Neural cell (in vitro differentiated cells): Measurements from ENCODE around the gene RGS7BP. TPM values are rescaled to one million over a fixed set of nuclear protein-coding genes. Genes with fewer than 3 reads are reported as not detected.

ENCODE experiments used
- H2AFZ ChIP-seq: fragments of 200-600, 300-800 bp; sonication (generic), shearing (Covaris generic); 2 replicates; pipeline ENCODE4 v1.6.0; 2014; ENCODE audit warnings: low read depth, mild to moderate bottlenecking, antibody characterized with exemption, low read length, moderate library complexity
- H3F3A ChIP-seq: fragments of 200-600 bp; shearing (Covaris generic); 2 replicates; pipeline ENCODE4 v1.6.1; 2016; ENCODE audit warnings: mild to moderate bottlenecking, moderate library complexity, mixed read lengths, antibody characterized with exemption, low read length; ENCODE audit not compliant: insufficient read depth, poor library complexity, severe bottlenecking
- H3K27ac ChIP-seq: fragments of 200-600, 300-800 bp; sonication (generic), shearing (Covaris generic); 2 replicates; pipeline ENCODE4 v1.5.1; 2014; ENCODE audit warnings: mild to moderate bottlenecking, low read length, moderate library complexity
- H3K27me3 ChIP-seq: fragments of 300-800, 200-600 bp; sonication (generic), shearing (Covaris generic); 2 replicates; pipeline ENCODE4 v1.6.0; 2014; ENCODE audit warnings: mild to moderate bottlenecking, low read depth, low read length, moderate library complexity; ENCODE audit not compliant: insufficient read depth
- H3K36me3 ChIP-seq: fragments of 300-800, 200-600 bp; sonication (generic), shearing (Covaris generic); 2 replicates; pipeline ENCODE4 v1.5.1; 2014; ENCODE audit warnings: mild to moderate bottlenecking, antibody characterized with exemption, low read length, moderate library complexity; ENCODE audit not compliant: insufficient read depth
- H3K4me2 ChIP-seq: fragments of 300-800, 200-600 bp; sonication (generic), shearing (Covaris generic); 2 replicates; pipeline ENCODE4 v1.6.0; 2014; ENCODE audit warnings: mild to moderate bottlenecking, low read length
- H3K4me3 ChIP-seq: fragments of 300-800, 200-600 bp; sonication (generic), shearing (Covaris generic); 2 replicates; pipeline ENCODE4 v1.5.1; 2014; ENCODE audit warnings: mild to moderate bottlenecking, low read length, moderate library complexity
- H3K79me2 ChIP-seq: fragments of 200-600 bp; shearing (Covaris generic); replicated peaks from 2 replicates; pipeline ENCODE4 v1.6.0; 2014; ENCODE audit warnings: mild to moderate bottlenecking, low read length, moderate library complexity; ENCODE audit not compliant: insufficient read depth
- H3K9ac ChIP-seq: fragments of 300-800, 200-600 bp; sonication (generic), shearing (Covaris generic); 2 replicates; pipeline ENCODE4 v1.6.1; 2016; ENCODE audit warnings: mild to moderate bottlenecking, low read length, mixed read lengths
- H3K9me2 ChIP-seq: fragments of 200-600 bp; shearing (Covaris generic); 2 replicates; pipeline ENCODE4 v1.6.1; 2016; ENCODE audit warnings: mild to moderate bottlenecking, low read length, mixed read lengths; ENCODE audit not compliant: insufficient read depth
- H3K9me3 ChIP-seq: fragments of 200-600, 300-800 bp; sonication (generic), shearing (Covaris generic); 2 replicates; pipeline ENCODE4 v1.6.1; 2016; ENCODE audit warnings: mild to moderate bottlenecking, mixed run types, low read length, moderate library complexity, mixed read lengths
- H4K20me1 ChIP-seq: fragments of 200-600 bp; shearing (Covaris generic); 2 replicates; pipeline ENCODE4 v1.6.1; 2016; ENCODE audit warnings: mild to moderate bottlenecking, mixed run types; ENCODE audit not compliant: insufficient read depth
- CTCF ChIP-seq: fragments of 450-650 bp; IDR thresholded peaks from 2 replicates; pipeline ENCODE4 v1.5.1; 2014; ENCODE audit warnings: antibody characterized with exemption, mild to moderate bottlenecking, moderate library complexity; ENCODE audit not compliant: poor library complexity, severe bottlenecking
- EP300 ChIP-seq: fragments of 450-650 bp; conservative IDR thresholded peaks from 2 replicates; pipeline ENCODE4 v1.6.1; 2014; ENCODE audit warnings: antibody characterized with exemption, mild to moderate bottlenecking, moderate library complexity; ENCODE audit not compliant: poor library complexity, severe bottlenecking
- EZH2 ChIP-seq: fragments of 200-600, 300-800 bp; shearing (Covaris generic), sonication (generic); IDR thresholded peaks from 2 replicates; pipeline ENCODE4 v1.6.1; 2014; ENCODE audit warnings: antibody characterized with exemption, low read length, borderline replicate concordance, mild to moderate bottlenecking; ENCODE audit not compliant: insufficient read depth, poor library complexity, severe bottlenecking
- MXI1 ChIP-seq: fragments of 450-650 bp; conservative IDR thresholded peaks from 2 replicates; pipeline ENCODE4 v1.6.1; 2014; ENCODE audit warnings: antibody characterized with exemption, mild to moderate bottlenecking; ENCODE audit not compliant: poor library complexity, severe bottlenecking
- POLR2AphosphoS5 ChIP-seq: IDR thresholded peaks from 2 replicates; pipeline ENCODE4 v1.6.1; 2012
- RAD21 ChIP-seq: fragments of 450-650 bp; conservative IDR thresholded peaks from 2 replicates; pipeline ENCODE4 v1.6.1; 2014; ENCODE audit warnings: antibody characterized with exemption, mild to moderate bottlenecking, moderate library complexity
- SMC3 ChIP-seq: fragments of 450-650 bp; conservative IDR thresholded peaks from 2 replicates; pipeline ENCODE4 v1.6.1; 2014; ENCODE audit warnings: antibody characterized with exemption, mild to moderate bottlenecking, moderate library complexity; ENCODE audit not compliant: poor library complexity
- TAF1 ChIP-seq: IDR thresholded peaks from 2 replicates; pipeline ENCODE4 v1.6.1; 2012; ENCODE audit warnings: low read depth
- polyA plus RNA-seq: library from polyadenylated mRNA; depleted of rRNA; stranded (reverse); fragments of >200 nt; gene quantifications from 2 replicates; pipeline ENCODE4 v1.2.3, GENCODE V29; 2014
- TF ChIP-seq, protein P1 (sequence below): IDR thresholded peaks from 2 replicates; pipeline ENCODE4 v1.6.1; 2012; ENCODE audit warnings: borderline replicate concordance

Gene RGS7BP
- polyA plus RNA-seq, 1 donor from 2014 or later, result 9.5 TPM

DNA sequence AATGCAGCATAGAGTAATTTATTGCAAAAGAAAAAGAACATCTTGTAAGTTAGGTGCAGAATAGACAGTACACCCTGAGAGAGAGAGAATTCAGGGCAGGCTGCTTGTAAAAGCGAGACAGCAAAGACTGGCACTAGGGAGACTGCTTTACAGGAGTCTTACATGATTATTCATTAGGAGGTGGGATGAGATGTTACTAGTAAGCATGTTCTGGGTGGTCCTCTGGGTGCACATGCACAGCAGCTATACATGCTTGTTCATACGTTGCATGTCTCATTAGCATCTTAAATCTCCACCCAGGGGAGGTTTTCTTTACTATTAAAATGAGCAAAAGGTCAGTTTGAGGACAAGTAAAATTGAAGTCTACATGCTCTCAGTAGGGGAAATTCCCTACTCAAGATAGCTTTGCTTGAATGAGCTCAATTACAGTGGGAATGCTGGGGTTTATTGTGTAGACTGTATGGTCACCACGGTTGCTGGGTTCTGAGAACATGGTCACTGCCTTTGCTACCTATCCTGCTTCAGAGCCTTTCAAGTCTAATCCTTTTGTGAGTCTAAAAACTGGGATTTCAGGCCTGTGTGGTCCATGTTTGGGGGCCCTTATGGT lies 60.6 kb downstream of the RGS7BP start:
- TF ChIP-seq MXI1 (no peak), RAD21 (no peak), CTCF (no peak), POLR2AphosphoS5 (no peak), TAF1 (no peak), SMC3 (no peak), EZH2 (no peak), EP300 (no peak)
- TF ChIP-seq, protein P1, sequence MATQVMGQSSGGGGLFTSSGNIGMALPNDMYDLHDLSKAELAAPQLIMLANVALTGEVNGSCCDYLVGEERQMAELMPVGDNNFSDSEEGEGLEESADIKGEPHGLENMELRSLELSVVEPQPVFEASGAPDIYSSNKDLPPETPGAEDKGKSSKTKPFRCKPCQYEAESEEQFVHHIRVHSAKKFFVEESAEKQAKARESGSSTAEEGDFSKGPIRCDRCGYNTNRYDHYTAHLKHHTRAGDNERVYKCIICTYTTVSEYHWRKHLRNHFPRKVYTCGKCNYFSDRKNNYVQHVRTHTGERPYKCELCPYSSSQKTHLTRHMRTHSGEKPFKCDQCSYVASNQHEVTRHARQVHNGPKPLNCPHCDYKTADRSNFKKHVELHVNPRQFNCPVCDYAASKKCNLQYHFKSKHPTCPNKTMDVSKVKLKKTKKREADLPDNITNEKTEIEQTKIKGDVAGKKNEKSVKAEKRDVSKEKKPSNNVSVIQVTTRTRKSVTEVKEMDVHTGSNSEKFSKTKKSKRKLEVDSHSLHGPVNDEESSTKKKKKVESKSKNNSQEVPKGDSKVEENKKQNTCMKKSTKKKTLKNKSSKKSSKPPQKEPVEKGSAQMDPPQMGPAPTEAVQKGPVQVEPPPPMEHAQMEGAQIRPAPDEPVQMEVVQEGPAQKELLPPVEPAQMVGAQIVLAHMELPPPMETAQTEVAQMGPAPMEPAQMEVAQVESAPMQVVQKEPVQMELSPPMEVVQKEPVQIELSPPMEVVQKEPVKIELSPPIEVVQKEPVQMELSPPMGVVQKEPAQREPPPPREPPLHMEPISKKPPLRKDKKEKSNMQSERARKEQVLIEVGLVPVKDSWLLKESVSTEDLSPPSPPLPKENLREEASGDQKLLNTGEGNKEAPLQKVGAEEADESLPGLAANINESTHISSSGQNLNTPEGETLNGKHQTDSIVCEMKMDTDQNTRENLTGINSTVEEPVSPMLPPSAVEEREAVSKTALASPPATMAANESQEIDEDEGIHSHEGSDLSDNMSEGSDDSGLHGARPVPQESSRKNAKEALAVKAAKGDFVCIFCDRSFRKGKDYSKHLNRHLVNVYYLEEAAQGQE, result no peak
- Histone ChIP-seq H3K4me2 (no peak overlapping the region), H3K9me3 (no peaks in the 10 kb centered on the region), H3K9ac (no peak overlapping the region), H4K20me1 (no peaks in the 10 kb centered on the region), H3K4me3 (no peak overlapping the region), H2AFZ (no peak overlapping the region), H3K79me2 (no peaks in the 10 kb centered on the region), H3F3A (no peaks in the 10 kb centered on the region), H3K9me2 (no peaks in the 10 kb centered on the region), H3K27me3 (no peaks in the 10 kb centered on the region), H3K36me3 (no peaks in the 10 kb centered on the region), H3K27ac (no peak overlapping the region)

- Histone ChIP-seq H3K79me2 (no peaks in the 10 kb centered on the region), H3K9me2 (no peaks in the 10 kb centered on the region), H2AFZ (no peak overlapping the region), H3K4me2 (no peak overlapping the region), H3K27me3 (no peaks in the 10 kb centered on the region), H3K36me3 (no peaks in the 10 kb centered on the region), H4K20me1 (no peaks in the 10 kb centered on the region), H3F3A (no peaks in the 10 kb centered on the region), H3K4me3 (no peak overlapping the region), H3K9me3 (no peaks in the 10 kb centered on the region), H3K27ac (no peak overlapping the region), H3K9ac (no peak overlapping the region)
- TF ChIP-seq POLR2AphosphoS5, result peak; percentile 13
- no peak for TF ChIP-seq EZH2
- no peak for TF ChIP-seq TAF1
- TF ChIP-seq MXI1, result no peak
- no peak for TF ChIP-seq CTCF
- peak; percentile 45 for TF ChIP-seq EP300
- TF ChIP-seq RAD21, result no peak
- TF ChIP-seq, protein P1, result no peak
- no peak for TF ChIP-seq SMC3
Observed at GRCh38 chr5:64569858-64570257, 64.0 kb downstream of the RGS7BP start.
